Measurements from ENCODE around the gene SNX8. TPM values are rescaled to one million over a fixed set of nuclear protein-coding genes. Genes with fewer than 3 reads are reported as not detected.
A peak's percentile ranks its signal among the peaks of the same experiment; 100 is the strongest.

Gene SNX8
- total RNA-seq, 1 donor from 2014 or later: 13.4 TPM

GRCh38 chr7:2242541-2243429 is 71.5 kb downstream of the SNX8 start:
- no peak for DNase-seq

GRCh38 chr7:2241580-2242540 is 72.4 kb downstream of the SNX8 start, which contains the start of the genes MRM2 and NUDT1:
Gene MRM2, minus strand, starts transcription at chr7:2242205. Its CDS starts 36 bp downstream, at chr7:2242169.
Gene NUDT1, plus strand, starts transcription at chr7:2242226. Its CDS starts 2,349 bp downstream, at chr7:2244575.
- DNase-seq: peak; percentile 75

DNA sequence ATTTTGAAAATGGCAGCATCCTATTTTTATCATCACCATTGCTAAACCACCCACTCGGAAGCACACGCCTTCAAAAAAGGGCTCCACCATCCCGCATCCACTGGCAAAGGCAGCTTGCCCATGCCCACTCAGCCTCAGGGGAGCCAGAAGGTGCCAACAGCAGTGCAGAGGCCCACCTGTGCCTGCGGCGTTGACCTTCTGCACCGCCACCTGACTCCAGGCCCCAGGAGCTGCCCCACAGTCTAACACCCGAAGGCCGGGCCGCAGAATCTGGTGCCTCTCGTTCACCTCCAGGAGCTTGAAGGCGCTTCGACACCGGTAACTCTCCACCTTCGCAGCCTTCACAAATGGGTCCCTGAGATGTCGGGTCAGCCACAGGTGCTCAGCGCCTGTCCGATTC is 75.0 kb downstream of the SNX8 start:
- DNase-seq: no peak

DNA sequence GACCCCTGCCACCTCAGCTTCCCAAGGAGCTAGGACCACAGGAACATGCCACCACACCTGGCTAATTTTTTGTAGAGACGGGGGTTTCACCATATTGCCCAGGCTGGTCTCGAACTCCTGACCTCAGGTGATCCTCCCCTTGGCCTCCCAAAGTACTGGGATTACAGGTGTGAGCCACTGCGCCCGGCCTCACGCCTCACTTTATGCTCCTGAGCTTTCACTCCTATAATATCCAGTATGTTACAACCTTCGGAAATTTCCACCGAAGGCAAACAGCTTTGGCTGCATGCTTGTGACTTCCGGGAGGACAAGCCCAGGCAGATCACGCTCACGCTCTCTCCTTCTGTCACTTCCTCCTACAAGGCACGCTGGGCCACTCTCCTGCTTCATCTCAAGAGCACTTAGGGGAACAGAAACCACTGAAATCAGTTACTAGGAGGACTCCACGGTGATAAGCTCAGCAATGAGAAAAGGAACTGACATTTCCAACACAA is 77.1 kb downstream of the SNX8 start:
- peak; percentile 30 for DNase-seq

DNA sequence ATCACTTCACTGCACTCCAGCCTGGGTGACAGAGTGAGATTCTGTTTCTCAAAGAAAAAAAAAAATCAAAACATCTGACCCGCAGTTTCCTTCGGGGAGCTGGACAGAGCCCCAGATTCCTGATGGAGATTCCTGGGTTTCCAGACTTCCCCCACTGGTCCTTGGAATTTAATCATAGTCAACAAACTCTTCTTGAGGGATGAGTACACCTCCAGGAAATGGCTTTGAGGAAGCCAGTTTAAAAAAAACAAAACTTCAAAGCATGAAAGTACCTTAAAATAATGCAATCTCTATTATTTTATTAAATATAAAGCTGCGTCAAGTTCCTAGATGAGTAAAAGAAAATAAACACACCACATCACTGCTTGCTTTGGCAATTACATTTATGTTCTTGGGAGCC is 80.3 kb downstream of the SNX8 start:
- DNase-seq: no peak

DNA sequence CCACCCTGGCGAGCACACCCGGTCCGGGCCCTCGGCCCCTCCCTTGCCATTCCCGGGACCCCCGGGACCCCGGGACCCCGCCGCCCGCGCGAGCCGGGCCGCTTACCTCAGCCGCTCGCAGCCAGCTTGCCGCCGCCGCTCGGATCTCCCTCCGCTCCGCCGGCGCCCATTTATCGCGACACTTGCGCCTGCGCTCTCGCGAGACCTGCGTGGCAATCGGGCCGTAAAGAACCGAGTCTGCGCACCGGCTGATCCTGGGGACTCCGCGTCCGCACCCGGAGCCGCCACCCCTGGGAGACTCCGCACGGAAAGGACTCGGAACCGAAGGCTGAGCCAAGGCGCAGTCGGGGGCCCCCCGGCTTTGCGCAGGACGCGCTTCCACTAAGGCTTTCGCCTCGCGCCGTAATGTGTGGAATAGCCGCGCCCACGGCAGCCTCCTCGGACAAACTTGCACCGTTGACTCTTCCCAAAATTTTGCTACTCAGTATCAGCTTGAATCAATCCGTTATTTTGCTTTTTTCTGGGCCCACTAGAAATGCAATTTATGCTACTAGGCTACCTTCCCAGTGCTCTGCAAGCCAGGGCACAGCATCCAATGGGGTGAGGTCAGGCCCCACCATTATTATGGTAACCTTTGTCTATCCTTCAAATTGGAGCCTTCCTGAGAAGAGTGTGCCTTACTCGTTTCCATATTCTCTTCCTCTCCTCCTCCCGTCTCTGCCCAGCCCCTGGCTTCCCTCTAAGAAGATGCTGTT is 81.3 kb downstream of the SNX8 start, which contains the start of gene MAD1L1:
Gene MAD1L1 (minus strand): TSS at position 180 of the 755 bp plus-strand sequence. CDS start 2,812 bp downstream, outside the sequence.
- peak; percentile 79 for DNase-seq

GRCh38 chr7:2231992-2232765 is 82.1 kb downstream of the SNX8 start:
- no peak for DNase-seq

DNA sequence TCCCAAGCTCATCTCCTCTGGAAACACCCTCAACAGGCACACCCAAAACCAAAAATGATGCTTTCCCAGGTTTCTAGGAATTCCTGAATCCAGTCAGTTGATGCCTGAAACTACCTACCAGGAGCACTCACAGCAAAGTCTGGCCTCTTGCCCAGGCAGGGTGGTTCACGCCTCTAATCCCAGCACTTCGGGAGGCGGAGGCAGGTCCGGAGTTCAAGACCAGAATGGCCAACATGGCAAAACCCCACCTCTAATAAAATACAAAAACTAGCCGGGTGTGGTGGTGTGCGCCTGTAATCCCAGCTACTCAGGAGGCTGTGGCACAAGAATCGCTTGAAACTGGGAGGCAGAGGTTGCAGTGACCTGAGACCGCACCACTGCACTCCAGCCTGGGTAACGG is 83.4 kb downstream of the SNX8 start:
- no peak for DNase-seq

GRCh38 chr7:2230226-2230625 is 84.0 kb downstream of the SNX8 start:
- no peak for DNase-seq

GRCh38 chr7:2229467-2229866 is 84.8 kb downstream of the SNX8 start:
- no peak for DNase-seq

- no peak for DNase-seq
These were observed 85.3 kb downstream of the SNX8 start for GRCh38 chr7:2228921-2229320.

- DNase-seq: no peak
These were observed 86.5 kb downstream of the SNX8 start for GRCh38 chr7:2227699-2228098.

DNA sequence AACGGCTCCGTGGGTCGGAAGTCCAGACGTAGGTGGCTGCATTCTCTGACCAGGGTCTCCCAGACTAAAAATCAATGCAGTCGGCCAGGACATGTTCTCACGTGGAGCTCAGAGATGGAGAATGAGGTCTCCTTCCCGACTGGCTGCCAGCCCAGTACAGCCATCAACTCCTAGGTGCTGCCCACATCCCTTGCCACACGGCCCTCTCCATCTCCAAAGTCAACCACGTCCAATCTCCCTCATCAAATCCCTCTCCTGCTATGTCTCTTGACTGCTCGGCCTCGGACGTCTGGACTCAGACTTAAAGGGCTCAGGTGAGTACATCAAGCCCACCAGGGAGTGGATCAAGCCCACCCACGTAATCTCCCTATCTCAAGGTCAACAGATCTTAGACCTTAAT is 88.4 kb downstream of the SNX8 start:
- no peak for DNase-seq

DNA sequence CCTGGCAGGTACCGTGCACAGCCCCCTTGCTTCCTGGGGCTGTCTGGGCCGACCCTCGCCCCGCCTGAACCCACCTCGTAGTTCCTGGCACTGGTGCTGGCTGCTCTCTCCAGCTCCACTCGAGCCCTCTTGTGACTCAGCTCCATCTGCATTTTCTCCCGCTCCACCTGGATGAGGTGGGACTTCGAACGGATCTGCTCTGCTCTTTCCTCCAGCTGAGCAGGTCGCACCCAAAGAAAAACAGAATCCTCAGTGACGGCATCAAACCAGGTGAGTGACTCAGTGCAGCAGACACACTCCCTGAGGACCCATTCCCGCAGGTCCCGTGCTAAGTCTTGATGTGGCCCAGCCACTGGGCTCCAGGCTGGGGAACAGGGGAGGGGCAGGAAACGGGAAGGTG is 88.9 kb downstream of the SNX8 start:
- DNase-seq: no peak

DNA sequence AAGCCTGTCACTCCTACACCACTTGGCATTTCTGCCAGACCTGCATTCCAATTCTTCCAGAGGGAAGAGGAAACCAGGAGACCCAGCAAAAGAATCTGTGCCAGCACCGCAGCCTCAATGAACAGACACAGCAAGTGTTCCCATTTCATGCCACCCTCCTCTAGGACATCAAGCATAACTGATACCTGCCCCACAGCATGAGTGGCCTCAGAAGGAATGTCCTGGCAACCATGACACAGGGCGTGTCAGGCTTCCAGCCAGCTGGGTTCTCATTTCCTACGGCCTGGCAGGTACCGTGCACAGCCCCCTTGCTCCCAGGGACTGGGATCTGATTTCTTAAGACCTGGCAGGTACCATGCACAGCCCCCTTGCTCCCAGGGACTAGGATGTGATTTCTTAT is 89.3 kb downstream of the SNX8 start:
- DNase-seq: no peak

DNA sequence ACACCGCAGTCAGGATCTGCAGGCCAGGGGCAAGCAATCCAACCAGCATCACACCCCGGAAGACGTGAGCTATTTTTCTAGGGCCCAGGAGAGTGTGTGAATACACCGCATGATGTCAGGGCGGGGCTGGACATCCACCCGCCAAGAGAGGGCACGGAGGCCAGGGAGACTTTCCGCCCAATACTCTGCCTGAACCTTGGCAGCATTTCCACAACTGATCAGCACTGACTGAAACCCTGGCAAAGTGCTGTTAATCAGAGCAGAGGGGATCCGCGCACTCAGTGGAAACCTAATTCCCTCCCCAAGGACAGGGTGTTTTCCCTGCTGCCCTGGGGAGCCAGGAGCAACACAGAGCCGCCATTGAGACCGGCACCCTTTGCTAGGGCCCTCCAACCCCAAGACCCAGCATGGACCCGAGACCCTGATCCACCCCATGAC is 89.7 kb downstream of the SNX8 start:
- no peak for DNase-seq

DNA sequence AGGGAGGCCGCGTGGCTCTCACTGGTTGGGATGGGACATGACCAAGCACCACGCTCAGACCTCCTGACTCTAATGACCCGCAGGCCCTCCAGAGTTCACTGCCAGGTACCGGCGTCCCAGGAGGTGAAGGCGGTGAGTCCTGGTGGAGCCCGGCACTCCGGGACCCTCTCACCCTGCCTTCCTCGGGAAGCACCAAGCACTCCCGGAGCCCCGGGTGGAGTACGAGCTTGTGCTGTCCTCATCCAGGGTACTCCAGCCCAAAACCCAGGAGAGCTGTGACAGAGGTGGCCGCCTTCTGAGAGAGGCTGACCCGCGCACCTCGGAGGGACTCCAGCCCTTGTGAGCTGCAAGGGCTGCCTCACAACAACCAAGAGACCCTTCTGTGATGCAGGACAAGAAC is 90.9 kb downstream of the SNX8 start:
- DNase-seq: no peak

DNA sequence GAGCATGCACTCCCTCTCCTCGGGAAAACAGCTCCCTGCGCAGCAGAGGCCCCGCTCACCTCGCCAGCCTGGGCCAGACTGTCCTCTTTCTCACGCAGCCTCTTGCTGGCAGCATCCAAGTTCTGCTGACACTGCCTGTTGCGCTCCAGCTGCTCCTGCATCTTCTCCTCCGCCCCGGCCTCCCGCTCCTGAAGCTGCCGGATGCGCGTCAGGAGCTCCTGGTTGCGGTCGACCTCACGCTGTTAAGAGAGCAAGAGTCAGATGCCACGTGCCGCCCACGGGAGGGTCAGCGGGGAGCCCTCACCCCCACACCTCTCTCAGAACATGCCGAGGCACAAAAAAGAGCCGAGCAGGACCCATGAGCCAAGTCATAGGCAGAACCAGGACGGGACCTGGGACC is 91.7 kb downstream of the SNX8 start:
- no peak for DNase-seq

GRCh38 chr7:2220954-2221353 is 93.3 kb downstream of the SNX8 start:
- no peak for DNase-seq

DNA sequence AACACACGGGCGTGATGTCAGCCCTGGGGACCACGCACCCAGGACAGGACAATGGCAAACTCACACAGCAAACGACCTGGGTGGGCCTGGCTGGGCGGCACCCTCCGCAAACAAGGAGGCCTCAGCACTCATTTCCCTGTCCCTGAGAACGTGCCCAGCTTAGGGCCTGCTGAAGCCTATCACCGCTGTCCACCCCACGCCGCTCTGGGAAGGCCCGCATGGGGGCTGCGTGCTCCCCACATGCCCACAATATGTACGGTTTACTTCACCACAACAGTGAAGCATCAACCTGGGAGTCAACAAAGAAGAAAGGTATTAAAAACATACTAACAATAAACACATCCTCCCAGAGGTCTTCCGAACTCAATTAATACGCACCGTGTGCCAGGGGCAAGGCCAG is 93.7 kb downstream of the SNX8 start:
- no peak for DNase-seq

- no peak for DNase-seq
These were observed 94.2 kb downstream of the SNX8 start for GRCh38 chr7:2220030-2220429.
